HepG2 (cell line): ENCODE measurements around the gene CASKIN1. TPM values are rescaled to one million over a fixed set of nuclear protein-coding genes. Genes with fewer than 3 reads are reported as not detected.
A peak's percentile ranks its signal among the peaks of the same experiment; 100 is the strongest.

ENCODE experiments used
- ATAC-seq: fragments of 200-7000 bp; cut with Tn5 transposase; 3 replicates; pipeline ENCODE4 v1.9.1; 2020; ENCODE audit warnings: mild to moderate bottlenecking, moderate library complexity
- BruUV-seq: library from RNA; stranded (reverse); fragments of 400-500 nt; replicated peaks from 2 replicates; lab custom pipeline; 2021; lab: Mats Ljungman, UMichigan
- CTCF ChIA-PET: fragments of 300-600 bp; formaldehyde crosslinking; extraction: SDS; loops from one replicate; lab custom pipeline; 2021; ENCODE audit warnings: low total read pairs, inconsistent platforms, low intra/inter-chr PET ratio; lab: Yijun Ruan, JAX
- POLR2A ChIA-PET: fragments of 350-600 bp; sonication (Branson Sonifier 250); formaldehyde crosslinking; loops from one replicate; lab custom pipeline; 2020; ENCODE audit warnings: antibody characterized with exemption, inconsistent platforms; lab: Yijun Ruan, JAX
- DNase-seq: peaks from one replicate; pipeline ENCODE4 v3.0.0-alpha.2; 2015; ENCODE audit warnings: low spot score
- FAIRE-seq: peaks from 3 replicates; lab custom pipeline; 2011; peaks lifted over from hg19 to GRCh38; lab: Jason Lieb, UNC
- H2AFZ ChIP-seq: one replicate; pipeline ENCODE4 v1.6.1; 2011; ENCODE audit warnings: low read length, inconsistent platforms
- H3K27ac ChIP-seq: fragments of 300-600 bp; 3 replicates; pipeline ENCODE4 v1.8.0; 2011; ENCODE audit warnings: mixed run types, mild to moderate bottlenecking, mixed read lengths, low read length, inconsistent platforms; ENCODE audit not compliant: insufficient read depth; ENCODE audit errors: extremely low read length
- H3K27me3 ChIP-seq, 2 experiments: fragments of 200-600 bp in 1 of 2; 2 replicates in 1 of 2; 3 replicates in 1 of 2; pipeline versions ENCODE4 v1.6.0 to v1.8.0; 2011; ENCODE audit warnings: low read length in 2 of 2, mild to moderate bottlenecking in 2 of 2, moderate library complexity in 2 of 2, inconsistent platforms in 1 of 2; ENCODE audit not compliant: insufficient read depth in 2 of 2, control insufficient read depth in 1 of 2
- H3K36me3 ChIP-seq, 2 experiments: fragments of 200-600 bp in 1 of 2; replicated peaks in 1 of 2; 2 replicates in 1 of 2; 3 replicates in 1 of 2; pipeline versions ENCODE4 v1.5.1 to v1.8.0; 2011; ENCODE audit warnings: low read length in 2 of 2, inconsistent platforms in 1 of 2; ENCODE audit not compliant: insufficient read depth in 2 of 2, control insufficient read depth in 1 of 2
- H3K4me1 ChIP-seq: 2 replicates; pipeline ENCODE4 v1.5.1; 2012; ENCODE audit warnings: low read length, inconsistent platforms; ENCODE audit not compliant: insufficient read depth
- H3K4me2 ChIP-seq: 2 replicates; pipeline ENCODE4 v1.6.0; 2011; ENCODE audit warnings: low read depth, low read length, inconsistent platforms
- H3K4me3 ChIP-seq, 3 experiments: fragments of 200-600 bp in 1 of 3; sonication (generic), shearing (Covaris generic) in 1 of 3; replicated peaks in 1 of 3; 2 replicates each; pipeline ENCODE4 v1.5.1; 2011 to 2016; ENCODE audit warnings: low read length in 3 of 3, inconsistent platforms in 2 of 3, low read depth in 2 of 3, mild to moderate bottlenecking in 2 of 3, control low read depth in 1 of 3, mixed read lengths in 1 of 3; ENCODE audit not compliant: insufficient read depth in 1 of 3
- H3K79me2 ChIP-seq: one replicate; pipeline ENCODE4 v1.6.1; 2011; ENCODE audit warnings: low read length, inconsistent platforms; ENCODE audit not compliant: insufficient read depth
- H3K9ac ChIP-seq: 2 replicates; pipeline ENCODE4 v1.6.0; 2011; ENCODE audit warnings: mild to moderate bottlenecking, low read depth, low read length, inconsistent platforms; ENCODE audit not compliant: insufficient read depth
- H3K9me3 ChIP-seq: 2 replicates; pipeline ENCODE4 v1.5.1; 2012; ENCODE audit warnings: mild to moderate bottlenecking, low read length
- H4K20me1 ChIP-seq: 2 replicates; pipeline ENCODE4 v1.6.0; 2011; ENCODE audit warnings: inconsistent platforms, mild to moderate bottlenecking, low read length, moderate library complexity; ENCODE audit not compliant: insufficient read depth
- DNMT3B ChIP-seq: conservative IDR thresholded peaks from 2 replicates; pipeline ENCODE4 v1.6.1; 2016; ENCODE audit warnings: missing biosample characterization, control low read depth
- HNRNPL ChIP-seq: fragments of 200-400 bp; formaldehyde crosslinking; IDR thresholded peaks from 2 replicates; pipeline ENCODE4 v1.6.1; 2017; ENCODE audit warnings: mild to moderate bottlenecking, low read depth, low read length
- MATR3 ChIP-seq: sonication (generic); formaldehyde crosslinking; IDR thresholded peaks from 2 replicates; pipeline ENCODE4 v1.4.0; 2020; ENCODE audit warnings: missing genetic modification reagents
- SP2 ChIP-seq: sonication (generic); formaldehyde crosslinking; IDR thresholded peaks from 2 replicates; pipeline ENCODE4 v1.5.1; 2020; ENCODE audit warnings: mild to moderate bottlenecking, missing genetic modification reagents
- SSRP1 ChIP-seq: IDR thresholded peaks from 2 replicates; pipeline ENCODE4 v1.6.1; 2016; ENCODE audit warnings: control low read depth
- TEAD3 ChIP-seq: optimal IDR thresholded peaks from 2 replicates; pipeline ENCODE3; 2016; ENCODE audit warnings: borderline replicate concordance
- ZNF253 ChIP-seq: sonication (generic); formaldehyde crosslinking; IDR thresholded peaks from 2 replicates; pipeline ENCODE4 v1.8.0; 2022; ENCODE audit warnings: mild to moderate bottlenecking, missing genetic modification reagents, borderline replicate concordance
- ZNF263 ChIP-seq: sonication (generic); formaldehyde crosslinking; IDR thresholded peaks from 2 replicates; pipeline ENCODE4 v1.4.0; 2020; ENCODE audit warnings: missing genetic modification reagents
- ZNF367 ChIP-seq: sonication (generic); formaldehyde crosslinking; IDR thresholded peaks from 2 replicates; pipeline ENCODE4 v1.4.0; 2020; ENCODE audit warnings: missing genetic modification reagents, borderline replicate concordance
- ZNF616 ChIP-seq: sonication (generic); formaldehyde crosslinking; IDR thresholded peaks from 2 replicates; pipeline ENCODE4 v1.5.0; 2020; ENCODE audit warnings: low read depth, mild to moderate bottlenecking, missing genetic modification reagents
- ZNF629 ChIP-seq: sonication (generic); formaldehyde crosslinking; conservative IDR thresholded peaks from 2 replicates; pipeline ENCODE4 v1.5.0; 2020; ENCODE audit warnings: missing genetic modification reagents
- ZNF652 ChIP-seq: IDR thresholded peaks from 2 replicates; pipeline ENCODE4 v1.6.1; 2016; ENCODE audit warnings: low read depth, borderline replicate concordance
- WGBS: methylation state at CpG from one replicate; pipeline ENCODE4 v1.1.6; 2017; ENCODE audit warnings: low lambda C conversion rate; 5-methylcytosine and 5-hydroxymethylcytosine counted together
- in situ Hi-C: cut with HindIII; loops from 2 replicates; pipeline ENCODE4 v1.10.0; 2017; ENCODE audit warnings: low pct_unique_long_range_greater_than_20kb; ENCODE audit not compliant: extremely low pct_ligation_motif_present
- intact Hi-C: fragments of 100-400 bp; cut with micrococcal nuclease; formaldehyde crosslinking; loops from one replicate; pipeline ENCODE4 v1.10.0; 2022; ENCODE audit not compliant: unreplicated experiment
- polyA plus RNA-seq, 8 experiments: library from polyadenylated mRNA; depleted of rRNA in 3 of 8; stranded (reverse) in 7 of 8; unstranded in 1 of 8; fragments of >200 nt; fragmentation: Illumina TruSeq in 4 of 8; extraction: Trizol in 4 of 8; gene quantifications; 2 replicates each; pipeline versions ENCODE4 v1.2.1 to v1.2.3, GENCODE V29; 2011 to 2016; ENCODE audit warnings: low read depth in 4 of 8, missing spikeins in 1 of 8, mixed read lengths in 1 of 8; ENCODE audit not compliant: insufficient read depth in 1 of 8
- total RNA-seq, 5 experiments: library from RNA; depleted of rRNA; stranded (reverse); fragments of >200 nt; fragmentation: Illumina TruSeq; extraction: Trizol; gene quantifications; 2 replicates each; pipeline ENCODE4 v1.2.3, GENCODE V29; 2016; ENCODE audit warnings: low read depth in 1 of 5

The CASKIN1 gene
- total and polyA plus RNA-seq, 2 of the 13 experiments (the other 11 are each of a cell fraction or from before 2014, with no cell fraction given), result 1.2 to 2.2 TPM

- TF ChIP-seq TEAD3 (CRISPR knock-in tag), result peak; percentile 50
- TF ChIP-seq SSRP1, result no peak
- TF ChIP-seq ZNF367, result no peak
- TF ChIP-seq ZNF629 (CRISPR knock-in tag), result no peak
- TF ChIP-seq ZNF652 (CRISPR knock-in tag), result no peak
- TF ChIP-seq MATR3 (CRISPR knock-in tag), result no peak
- no peak for TF ChIP-seq ZNF253 (CRISPR knock-in tag)
- no peak for TF ChIP-seq DNMT3B (CRISPR knock-in tag)
- TF ChIP-seq SP2 (CRISPR knock-in tag), result no peak
Observed at GRCh38 chr16:2166263-2167067, 29.9 kb downstream of the CASKIN1 start (continued).

- Histone ChIP-seq H3K27ac (no peak overlapping the region), H3K27me3 (no peaks in the 10 kb centered on the region), H3K4me1 (peaks cover 49% of the 10 kb centered on the region), H3K9me3 (no peaks in the 10 kb centered on the region)
- 93% methylated on average over 5 of the region's 12 CpGs for WGBS
- no peak for FAIRE-seq
- no peak for DNase-seq
- no peak for ATAC-seq
- 0 out of 2 replicates have a peak, but pooled peaks have one; percentile 29 for TF ChIP-seq ZNF263 (CRISPR knock-in tag)
- 0 out of 2 replicates have a peak, but pooled peaks have one; percentile 18 for TF ChIP-seq HNRNPL
- TF ChIP-seq ZNF616 (CRISPR knock-in tag), result no peak
- TF ChIP-seq, all 625 proteins: peak for 2
- Histone ChIP-seq H3K79me2 (peaks cover 22% of the 10 kb centered on the region), H2AFZ (no peak overlapping the region), H3K4me2 (no peak overlapping the region), H3K9ac (no peak overlapping the region), H3K36me3 (peaks cover 13 to 31% of the 10 kb centered on the region in 2 experiments; a peak in 3 of 5 replicates), H3K4me3 (no peak overlapping the region), H4K20me1 (peaks cover 14% of the 10 kb centered on the region; the same call in 1 of the 2 replicates)
- no TSS peak for BruUV-seq
- intact Hi-C loops (no loop called here), in situ Hi-C loops (no loop called here)
- POLR2A ChIA-PET, result interaction anchor here (2.2 to 2.9 kb wide), 2 partner anchors 9 to 11 kb away, joined by 8 to 12 read pairs; partner anchors contain the start of gene TRAF7
- CTCF ChIA-PET, result no interaction called here
Observed at GRCh38 chr16:2165861-2166260, 30.5 kb downstream of the CASKIN1 start.
